HG02884 (cell line): ENCODE data around the gene SLC38A10.

Experiments
- ATAC-seq: cut with Tn5 transposase; IDR thresholded peaks from one replicate; pipeline ENCODE4 v1.9.1; 2021; ENCODE audit warnings: mild to moderate bottlenecking, moderate library complexity; ENCODE audit not compliant: unreplicated experiment

Gene SLC38A10

GRCh38 chr17:81210868-81211267 lies 84.2 kb downstream of the SLC38A10 start:
- no peak for ATAC-seq

GRCh38 chr17:81210466-81210865 lies 84.6 kb downstream of the SLC38A10 start:
- ATAC-seq: no peak

- no peak for ATAC-seq
Measured at GRCh38 chr17:81209141-81209540, 86.0 kb downstream of the SLC38A10 start.

- ATAC-seq: no peak
Measured at GRCh38 chr17:81208651-81209050, 86.5 kb downstream of the SLC38A10 start.

- no peak for ATAC-seq
Measured at GRCh38 chr17:81207610-81208581, 87.2 kb downstream of the SLC38A10 start.

GRCh38 chr17:81206657-81207056 lies 88.5 kb downstream of the SLC38A10 start:
- ATAC-seq: no peak

GRCh38 chr17:81206166-81206565 lies 88.9 kb downstream of the SLC38A10 start:
- no peak for ATAC-seq

- ATAC-seq: no peak
Measured at GRCh38 chr17:81204578-81204977, 90.5 kb downstream of the SLC38A10 start.

GRCh38 chr17:81203136-81203535 lies 92.0 kb downstream of the SLC38A10 start:
- no peak for ATAC-seq

- ATAC-seq: no peak
Measured at GRCh38 chr17:81202318-81202717, 92.8 kb downstream of the SLC38A10 start.

GRCh38 chr17:81200695-81201580 lies 94.2 kb downstream of the SLC38A10 start:
- no peak for ATAC-seq

- no peak for ATAC-seq
Measured at GRCh38 chr17:81200201-81200600, 94.9 kb downstream of the SLC38A10 start.

- no peak for ATAC-seq
Measured at GRCh38 chr17:81199482-81199830, 95.7 kb downstream of the SLC38A10 start.

GRCh38 chr17:81198826-81199481 lies 96.2 kb downstream of the SLC38A10 start:
- ATAC-seq: no peak

- no peak for ATAC-seq
Measured at GRCh38 chr17:81197831-81198490, 97.1 kb downstream of the SLC38A10 start.

- no peak for ATAC-seq
Measured at GRCh38 chr17:81197409-81197795, 97.7 kb downstream of the SLC38A10 start.

- no peak for ATAC-seq
Measured at GRCh38 chr17:81196505-81197408, 98.3 kb downstream of the SLC38A10 start.

- no peak for ATAC-seq
Measured at GRCh38 chr17:81195941-81196495, 99.1 kb downstream of the SLC38A10 start.
